GM12878 (cell line): ENCODE measurements around the gene EPHB1. TPM values are rescaled to one million over a fixed set of nuclear protein-coding genes. Genes with fewer than 3 reads are reported as not detected.

ENCODE experiments used
- ATAC-seq: fragments of 200-7000 bp; cut with Tn5 transposase; 3 replicates; pipeline ENCODE4 v1.9.1; 2020; ENCODE audit warnings: mild to moderate bottlenecking, moderate library complexity
- BruUV-seq: library from RNA; stranded (reverse); fragments of 400-500 nt; replicated peaks from 2 replicates; lab custom pipeline; 2021; lab: Mats Ljungman, UMichigan
- CTCF ChIA-PET: fragments of 300-600 bp; sonication (Branson Sonifier 250); formaldehyde crosslinking; extraction: SDS; loops from one replicate; lab custom pipeline; 2021; ENCODE audit warnings: inconsistent platforms; lab: Yijun Ruan, JAX
- POLR2A ChIA-PET: fragments of 350-600 bp; formaldehyde crosslinking; extraction: SDS; loops from one replicate; lab custom pipeline; 2021; ENCODE audit warnings: inconsistent platforms; lab: Charles Lee
- RAD21 ChIA-PET: fragments of 300-600 bp; sonication (Branson Sonifier 250); formaldehyde crosslinking; loops from one replicate; lab custom pipeline; 2023; ENCODE audit warnings: antibody characterized with exemption; ENCODE audit not compliant: unreplicated experiment; lab: Charles Lee
- SMC1A ChIA-PET: fragments of 300-600 bp; sonication (Branson Sonifier 250); formaldehyde crosslinking; loops from one replicate; lab custom pipeline; 2023; ENCODE audit not compliant: unreplicated experiment, uncharacterized antibody; lab: Charles Lee
- DNase-seq: peaks from one replicate; pipeline ENCODE4 v3.0.0-alpha.2; 2011; ENCODE audit warnings: low read depth, low spot score
- FAIRE-seq: peaks from 3 replicates; lab custom pipeline; 2011; peaks lifted over from hg19 to GRCh38; lab: Jason Lieb, UNC
- H2AFZ ChIP-seq: 2 replicates; pipeline ENCODE4 v1.6.0; 2011; ENCODE audit warnings: low read depth, low read length, control low read depth; ENCODE audit not compliant: control insufficient read depth
- H3K27ac ChIP-seq: 2 replicates; pipeline ENCODE4 v1.5.1; 2011; ENCODE audit warnings: control low read depth; ENCODE audit not compliant: control insufficient read depth, insufficient read depth
- H3K27me3 ChIP-seq, 2 experiments: replicated peaks in 1 of 2; 2 replicates each; pipeline versions ENCODE4 v1.6.0 to v1.6.1; 2011; ENCODE audit warnings: low read length in 1 of 2; ENCODE audit not compliant: control insufficient read depth in 2 of 2, insufficient read depth in 2 of 2
- H3K36me3 ChIP-seq, 2 experiments: 2 replicates each; pipeline ENCODE4 v1.5.1; 2011; ENCODE audit warnings: low read length in 1 of 2; ENCODE audit not compliant: control insufficient read depth in 2 of 2, insufficient read depth in 2 of 2
- H3K4me1 ChIP-seq: 2 replicates; pipeline ENCODE4 v1.6.1; 2011; ENCODE audit warnings: mild to moderate bottlenecking, low read length, moderate library complexity, mixed read lengths; ENCODE audit not compliant: control insufficient read depth, insufficient read depth
- H3K4me2 ChIP-seq: 2 replicates; pipeline ENCODE4 v1.6.0; 2011; ENCODE audit warnings: control low read depth; ENCODE audit not compliant: control insufficient read depth, insufficient read depth
- H3K4me3 ChIP-seq: fragments of 200-600 bp; sonication (generic); 2 replicates; pipeline ENCODE4 v1.5.1; 2016
- H3K79me2 ChIP-seq: 2 replicates; pipeline ENCODE4 v1.6.0; 2011; ENCODE audit warnings: low read length; ENCODE audit not compliant: control insufficient read depth, insufficient read depth
- H3K9ac ChIP-seq: 2 replicates; pipeline ENCODE4 v1.8.0; 2011; ENCODE audit warnings: low read length, control low read depth, mixed read lengths; ENCODE audit not compliant: control insufficient read depth, insufficient read depth
- H3K9me3 ChIP-seq: replicated peaks from 3 replicates; pipeline ENCODE4 v1.5.1; 2011; ENCODE audit warnings: mild to moderate bottlenecking, low read length; ENCODE audit not compliant: control insufficient read depth, insufficient read depth
- H4K20me1 ChIP-seq: 2 replicates; pipeline ENCODE4 v1.6.0; 2011; ENCODE audit not compliant: control insufficient read depth, insufficient read depth
- BMI1 ChIP-seq: fragments of 450-650 bp; IDR thresholded peaks from 2 replicates; pipeline ENCODE4 v1.6.1; 2016; ENCODE audit warnings: mild to moderate bottlenecking, moderate library complexity, borderline replicate concordance
- CBFB ChIP-seq: IDR thresholded peaks from 2 replicates; pipeline ENCODE4 v1.6.1; 2016; ENCODE audit warnings: antibody characterized with exemption, low read depth
- E2F8 ChIP-seq: fragments of 450-650 bp; IDR thresholded peaks from 2 replicates; pipeline ENCODE4 v1.6.1; 2018; ENCODE audit warnings: mild to moderate bottlenecking, low read depth, moderate library complexity; ENCODE audit not compliant: partially characterized antibody
- FOS ChIP-seq: IDR thresholded peaks from 3 replicates; pipeline ENCODE4 v1.6.1; 2011; ENCODE audit warnings: borderline replicate concordance; ENCODE audit not compliant: insufficient read length; ENCODE audit errors: extremely low read depth
- FOXM1 ChIP-seq: IDR thresholded peaks from 2 replicates; pipeline ENCODE4 v1.6.1; 2012; ENCODE audit warnings: low read depth, mild to moderate bottlenecking, inconsistent platforms, low read length, moderate library complexity
- GATAD2B ChIP-seq: fragments of 450-650 bp; conservative IDR thresholded peaks from 2 replicates; pipeline ENCODE4 v1.6.1; 2017; ENCODE audit warnings: low read depth, mild to moderate bottlenecking, moderate library complexity
- KLF5 ChIP-seq: fragments of 450-650 bp; IDR thresholded peaks from 2 replicates; pipeline ENCODE4 v1.6.1; 2014; ENCODE audit warnings: mild to moderate bottlenecking; ENCODE audit not compliant: partially characterized antibody
- LARP7 ChIP-seq: fragments of 450-650 bp; IDR thresholded peaks from 2 replicates; pipeline ENCODE4 v1.6.1; 2017; ENCODE audit warnings: mild to moderate bottlenecking
- NR2C1 ChIP-seq: fragments of 450-650 bp; IDR thresholded peaks from 2 replicates; pipeline ENCODE4 v1.6.1; 2017; ENCODE audit warnings: antibody characterized with exemption, mild to moderate bottlenecking, moderate library complexity
- RAD51 ChIP-seq: fragments of 450-650 bp; IDR thresholded peaks from 2 replicates; pipeline ENCODE4 v1.6.1; 2016; ENCODE audit warnings: moderate library complexity, mild to moderate bottlenecking, inconsistent platforms
- SMC3 ChIP-seq: IDR thresholded peaks from 2 replicates; pipeline ENCODE4 v1.6.1; 2011; ENCODE audit warnings: low read length, improper control_type of control experiment, borderline replicate concordance
- SUZ12 ChIP-seq: fragments of 200-600 bp; sonication (generic); IDR thresholded peaks from one replicate; pipeline ENCODE4 v1.6.1; 2018; ENCODE audit warnings: antibody characterized with exemption, mild to moderate bottlenecking; ENCODE audit not compliant: unreplicated experiment
- USF2 ChIP-seq: IDR thresholded peaks from 2 replicates; pipeline ENCODE4 v1.6.1; 2011; ENCODE audit warnings: low read depth, low read length, improper control_type of control experiment, borderline replicate concordance
- ZBTB11 ChIP-seq: fragments of 450-650 bp; formaldehyde crosslinking; IDR thresholded peaks from 2 replicates; pipeline ENCODE4 v1.5.0; 2022; ENCODE audit warnings: mild to moderate bottlenecking, missing genetic modification characterization
- ZNF217 ChIP-seq: fragments of 450-650 bp; IDR thresholded peaks from 2 replicates; pipeline ENCODE4 v1.6.1; 2017; ENCODE audit warnings: antibody characterized with exemption, mild to moderate bottlenecking
- ZZZ3 ChIP-seq: IDR thresholded peaks from 2 replicates; pipeline ENCODE4 v1.6.1; 2011; ENCODE audit warnings: low read depth; ENCODE audit not compliant: control insufficient read depth, insufficient read length
- WGBS: methylation state at CpG from one replicate; pipeline ENCODE4 v1.1.6; 2016; ENCODE audit warnings: low lambda C conversion rate; ENCODE audit not compliant: insufficient replicate concordance, insufficient coverage; ENCODE audit errors: missing lambda C conversion rate; 5-methylcytosine and 5-hydroxymethylcytosine counted together
- in situ Hi-C: fragments of 300-500 bp; cut with MboI; formaldehyde crosslinking; loops from 9 replicates; pipeline ENCODE4 v1.14.3; 2018; ENCODE audit warnings: mixed read lengths
- intact Hi-C: fragments of 100-400 bp; cut with micrococcal nuclease; formaldehyde crosslinking; loops from one replicate; pipeline ENCODE4 v1.14.2; 2022; ENCODE audit not compliant: unreplicated experiment
- polyA plus RNA-seq, 11 experiments: library from polyadenylated mRNA; depleted of rRNA in 4 of 11; unstranded in 6 of 11; stranded (reverse) in 5 of 11; fragments of >200 nt; fragmentation: Nextera tagmentation in 4 of 11; fragmentation: Illumina TruSeq in 1 of 11; extraction: Ambion mirVana in 4 of 11; extraction: Trizol in 1 of 11; gene quantifications; 1 replicate in 1 of 11; 2 replicates in 10 of 11; pipeline versions ENCODE4 v1.2.1 to v1.2.3, GENCODE V29; 2011 to 2016; ENCODE audit warnings: inconsistent platforms in 2 of 11, missing spikeins in 2 of 11, low read depth in 1 of 11
- total RNA-seq, 4 experiments: library from RNA; depleted of rRNA in 3 of 4; stranded (reverse); fragments of >200 nt in 3 of 4; fragmentation: Illumina TruSeq in 1 of 4; extraction: Trizol in 1 of 4; gene quantifications; 2 replicates each; pipeline versions ENCODE4 v1.2.1 to v1.2.3, GENCODE V29; 2013 to 2021

The EPHB1 gene
- total and polyA plus RNA-seq, 10 of the 15 experiments (the other 5 are each of a cell fraction or from before 2014, with no cell fraction given), result 0.33 to 23.8 (median 1.2) TPM

- H3K4me2 ChIP-seq, result no peak overlapping the region
- no peak overlapping the region for H3K27ac ChIP-seq
- POLR2A ChIA-PET, result no interaction called here
- DNase-seq, result no peak
- in situ Hi-C loops, result no loop called here
- no peaks in the 10 kb centered on the region for H3K79me2 ChIP-seq
- TF ChIP-seq FOXM1 (no peak), CBFB (no peak), BMI1 (no peak), ZZZ3 (no peak), LARP7 (no peak), FOS (no peak), ZBTB11 (CRISPR knock-in tag) (no peak), ZNF217 (no peak), E2F8 (no peak), SMC3 (no peak), NR2C1 (no peak), SUZ12 (no peak), RAD51 (no peak), KLF5 (no peak), GATAD2B (no peak), USF2 (no peak)
- TF ChIP-seq, all 136 proteins: peak for 0
- Histone ChIP-seq H3K4me3 (no peak overlapping the region), H3K4me1 (no peaks in the 10 kb centered on the region; the same call in 1 of the 2 replicates), H3K36me3 (peaks cover 0 to 6% of the 10 kb centered on the region in 2 experiments; a peak in 3 of 4 replicates), H4K20me1 (no peaks in the 10 kb centered on the region), H3K27me3 (no peaks in the 10 kb centered on the region), H3K9me3 (no peaks in the 10 kb centered on the region), H2AFZ (no peak overlapping the region), H3K9ac (no peak overlapping the region)
- BruUV-seq, result no TSS peak
- 43% methylated on average over 2 of the region's 2 CpGs for WGBS
- FAIRE-seq, result no peak
- ChIA-PET CTCF (interaction anchor here (0.9 to 3.3 kb wide), 2 partner anchors 103 to 342 kb away, joined by 3 to 13 read pairs; partner anchors contain the start of gene EPHB1), RAD21 (interaction anchor here (0.7 kb wide), 1 partner anchor 89 kb away, joined by 3 read pairs; no protein-coding TSS in a partner anchor), SMC1A (no interaction called here)
- no peak for ATAC-seq
- intact Hi-C loops, result no loop called here
Measured at GRCh38 chr3:135137296-135137695, 342.2 kb downstream of the EPHB1 start.
